ENCODE data around the gene CCDC9. TPM values are rescaled to one million over a fixed set of nuclear protein-coding genes. Genes with fewer than 3 reads are reported as not detected.
"Not testable (repeated sequence)": the region's sequence is repeated elsewhere in the genome, so short reads cannot be mapped to it uniquely, and the experiment has no call there.

The CCDC9 gene
- polyA plus RNA-seq, 3 donors: 6.3 to 10.0 (median 7.6) TPM

DNA sequence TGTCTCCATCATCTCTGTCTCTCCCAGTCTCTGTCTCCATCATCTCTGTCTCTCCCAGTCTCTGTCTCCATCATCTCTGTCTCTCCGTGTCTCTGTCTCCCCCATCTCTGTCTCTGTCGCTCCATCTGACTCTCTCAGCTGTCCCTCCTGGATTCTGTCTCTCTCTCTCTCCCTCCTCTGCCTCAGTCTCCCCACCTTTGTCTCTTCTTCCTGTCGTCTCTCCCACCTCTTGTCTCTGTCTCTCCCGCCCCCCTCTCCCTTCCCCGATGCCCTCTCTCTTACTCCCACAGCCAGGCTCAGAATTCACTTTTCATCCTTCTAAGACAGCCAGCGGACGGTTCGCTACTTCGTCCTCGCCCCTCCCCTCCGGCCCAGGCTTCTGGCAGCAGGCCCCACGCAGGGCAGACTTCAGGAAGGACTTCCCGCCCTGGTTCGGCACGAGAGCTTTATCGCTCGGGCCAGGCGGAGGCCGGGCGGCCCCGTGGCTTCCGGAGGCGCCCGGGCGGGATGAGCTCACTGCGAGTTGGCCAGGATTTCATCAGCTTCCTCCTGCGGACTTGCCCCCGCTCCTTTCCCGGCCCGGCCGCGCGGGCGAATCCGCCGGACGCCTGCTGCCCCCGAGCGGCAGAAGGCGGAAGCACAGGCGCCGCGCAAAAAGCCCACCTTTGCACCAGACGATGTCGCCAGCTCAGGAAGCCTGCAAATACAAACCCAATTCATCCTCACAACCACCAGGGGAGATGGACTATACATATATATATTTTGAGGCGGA, 12.4 kb upstream of the CCDC9 start:
- H3K27ac Mint-ChIP-seq: peak overlapping the region in 5 of 7 donors; percentile 79 to 94 (median 91)
- TF ChIP-seq, protein P1, sequence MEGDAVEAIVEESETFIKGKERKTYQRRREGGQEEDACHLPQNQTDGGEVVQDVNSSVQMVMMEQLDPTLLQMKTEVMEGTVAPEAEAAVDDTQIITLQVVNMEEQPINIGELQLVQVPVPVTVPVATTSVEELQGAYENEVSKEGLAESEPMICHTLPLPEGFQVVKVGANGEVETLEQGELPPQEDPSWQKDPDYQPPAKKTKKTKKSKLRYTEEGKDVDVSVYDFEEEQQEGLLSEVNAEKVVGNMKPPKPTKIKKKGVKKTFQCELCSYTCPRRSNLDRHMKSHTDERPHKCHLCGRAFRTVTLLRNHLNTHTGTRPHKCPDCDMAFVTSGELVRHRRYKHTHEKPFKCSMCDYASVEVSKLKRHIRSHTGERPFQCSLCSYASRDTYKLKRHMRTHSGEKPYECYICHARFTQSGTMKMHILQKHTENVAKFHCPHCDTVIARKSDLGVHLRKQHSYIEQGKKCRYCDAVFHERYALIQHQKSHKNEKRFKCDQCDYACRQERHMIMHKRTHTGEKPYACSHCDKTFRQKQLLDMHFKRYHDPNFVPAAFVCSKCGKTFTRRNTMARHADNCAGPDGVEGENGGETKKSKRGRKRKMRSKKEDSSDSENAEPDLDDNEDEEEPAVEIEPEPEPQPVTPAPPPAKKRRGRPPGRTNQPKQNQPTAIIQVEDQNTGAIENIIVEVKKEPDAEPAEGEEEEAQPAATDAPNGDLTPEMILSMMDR (IDR thresholded peaks at IDR 0.05): peak; percentile 98

DNA sequence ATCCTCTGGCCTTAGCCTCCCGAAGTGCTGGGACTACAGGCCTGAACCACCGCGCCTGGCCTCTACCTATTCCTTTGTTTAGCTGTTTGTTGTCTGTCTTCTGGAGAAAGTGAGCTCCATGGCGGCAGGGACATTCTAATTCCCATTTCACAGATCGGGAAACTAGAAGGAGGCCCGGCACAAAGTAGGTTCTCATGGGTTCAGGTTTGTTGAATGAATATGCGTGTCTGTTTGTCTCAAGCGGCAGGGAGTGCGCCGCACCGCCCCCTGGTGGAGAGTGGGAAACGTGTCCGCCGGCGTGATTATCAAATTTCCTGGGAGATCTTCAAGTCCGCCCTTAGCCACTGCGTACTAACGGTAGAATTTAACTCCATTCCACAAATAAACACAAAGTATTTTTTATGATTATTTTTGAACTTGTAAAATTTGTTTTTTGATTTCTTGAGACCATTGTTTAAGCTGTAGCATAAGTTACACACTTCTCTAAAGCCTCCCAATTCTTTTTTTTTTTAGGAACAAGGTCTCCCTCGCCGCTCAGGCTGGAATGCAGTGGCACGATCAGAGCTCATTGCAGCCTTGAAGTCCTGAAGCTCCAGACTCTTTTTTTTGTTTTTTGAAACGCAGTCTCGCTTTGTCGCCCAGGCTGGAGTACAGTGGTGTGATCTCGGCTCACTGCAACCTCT, 8.9 kb upstream of the CCDC9 start:
- H3K27me3 Mint-ChIP-seq (ENCODE audit: low read depth in 3 of 3): peaks cover 16 to 39% (median 18%) of the 10 kb centered on the region in 3 donors
- Histone ChIP-seq H3K4me2 (replicated peaks; ENCODE audit: extremely low read depth, low read length, poor library complexity, severe bottlenecking) (no peak overlapping the region), H3K9ac (ENCODE audit: insufficient read depth, low read length, poor library complexity, severe bottlenecking) (no peak overlapping the region), H3K4me1 (ENCODE audit: control insufficient read depth in 1 of 2, insufficient read depth in 2 of 2, low read length in 2 of 2) (peaks cover 20 to 23% of the 10 kb centered on the region in 2 donors), H3K27ac (ENCODE audit: low read depth in 1 of 2, low read length in 2 of 2) (no peak overlapping the region), H2AFZ (ENCODE audit: insufficient read depth, low read depth, low read length, poor library complexity, severe bottlenecking) (no peak overlapping the region), H3K79me2 (ENCODE audit: insufficient read depth, low read length) (no peaks in the 10 kb centered on the region), H3K4me3 (replicated peaks in 1 of 3; ENCODE audit: low read depth in 2 of 3, low read length in 3 of 3) (no peak overlapping the region), H4K20me1 (ENCODE audit: insufficient read depth, low read length) (no peaks in the 10 kb centered on the region), H3K27me3 (ENCODE audit: control insufficient read depth in 2 of 2, insufficient read depth in 2 of 2, low read length in 2 of 2) (peaks cover 0 to 11% of the 10 kb centered on the region in 2 donors), H3K36me3 (replicated peaks in 1 of 2; ENCODE audit: control insufficient read depth in 1 of 2, insufficient read depth in 2 of 2, low read length in 2 of 2) (no peaks in the 10 kb centered on the region), H3K9me3 (replicated peaks in 1 of 2; ENCODE audit: control insufficient read depth in 1 of 2, insufficient read depth in 1 of 2, low read length in 2 of 2) (no peaks in the 10 kb centered on the region)
- no peak overlapping the region for H3K4me3 Mint-ChIP-seq
- intact Hi-C loops (cut with micrococcal nuclease): loop anchor here (1.0 to 5.0 kb wide), 2 partner anchors 35 to 98 kb away; no protein-coding TSS in a partner anchor
- H3K9me3 Mint-ChIP-seq: peaks cover 0 to 9% (median 2%) of the 10 kb centered on the region in 7 donors
- peak in 2 of 3 donors; percentile 63 to 76 for DNase-seq
- H3K27ac Mint-ChIP-seq: no peak overlapping the region
- peaks cover 22% of the 10 kb centered on the region for H3K4me1 Mint-ChIP-seq
- peaks cover 0 to 3% of the 10 kb centered on the region in 2 donors for H3K36me3 Mint-ChIP-seq
- 84% methylated on average over 5 of the region's 25 CpGs for WGBS (ENCODE audit: insufficient coverage)
- TF ChIP-seq, protein P1 (IDR thresholded peaks at IDR 0.05): peak; percentile 93

More for the DNA sequence above, 12.4 kb upstream of the CCDC9 start:
- WGBS (ENCODE audit: insufficient coverage): 1% methylated on average over 40 of the region's 46 CpGs
- peak overlapping the region; percentile 44 for H2AFZ ChIP-seq (ENCODE audit: insufficient read depth, low read depth, low read length, poor library complexity, severe bottlenecking)
- H3K4me3 ChIP-seq (replicated peaks in 1 of 3; ENCODE audit: low read depth in 2 of 3, low read length in 3 of 3): peak overlapping the region in 1 of 3 experiments; percentile 43
- no peaks in the 10 kb centered on the region for H3K36me3 ChIP-seq (replicated peaks in 1 of 2; ENCODE audit: control insufficient read depth in 1 of 2, insufficient read depth in 2 of 2, low read length in 2 of 2)
- H3K4me1 ChIP-seq (ENCODE audit: control insufficient read depth in 1 of 2, insufficient read depth in 2 of 2, low read length in 2 of 2): peaks cover 36 to 46% of the 10 kb centered on the region in 2 donors
- peak overlapping the region; percentile 52 for H3K4me2 ChIP-seq (replicated peaks; ENCODE audit: extremely low read depth, low read length, poor library complexity, severe bottlenecking)
- intact Hi-C loops (cut with micrococcal nuclease): loop anchor here (1.0 to 2.0 kb wide), 3 partner anchors 14 to 93 kb away; no protein-coding TSS in a partner anchor
- H4K20me1 ChIP-seq (ENCODE audit: insufficient read depth, low read length): no peaks in the 10 kb centered on the region
- Mint-ChIP-seq H3K9me3 (peaks cover 0 to 15% (median 5%) of the 10 kb centered on the region in 7 donors), H3K4me1 (peaks cover 30% of the 10 kb centered on the region), H3K27me3 (ENCODE audit: low read depth in 3 of 3) (peaks cover 12 to 29% (median 28%) of the 10 kb centered on the region in 3 donors), H3K36me3 (peaks cover 2 to 6% of the 10 kb centered on the region in 2 donors), H3K4me3 (peak overlapping the region; percentile 71 to 92)
- no peaks in the 10 kb centered on the region for H3K79me2 ChIP-seq (ENCODE audit: insufficient read depth, low read length)
- peak; percentile 95 to 98 (median 98) for DNase-seq
- peak overlapping the region; percentile 59 to 60 for H3K27ac ChIP-seq (ENCODE audit: low read depth in 1 of 2, low read length in 2 of 2)
- H3K9me3 ChIP-seq (replicated peaks in 1 of 2; ENCODE audit: control insufficient read depth in 1 of 2, insufficient read depth in 1 of 2, low read length in 2 of 2): peaks cover 3 to 22% of the 10 kb centered on the region in 2 donors
- peaks cover 27 to 42% of the 10 kb centered on the region in 2 donors for H3K27me3 ChIP-seq (ENCODE audit: control insufficient read depth in 2 of 2, insufficient read depth in 2 of 2, low read length in 2 of 2)
- H3K9ac ChIP-seq (ENCODE audit: insufficient read depth, low read length, poor library complexity, severe bottlenecking): no peak overlapping the region

DNA sequence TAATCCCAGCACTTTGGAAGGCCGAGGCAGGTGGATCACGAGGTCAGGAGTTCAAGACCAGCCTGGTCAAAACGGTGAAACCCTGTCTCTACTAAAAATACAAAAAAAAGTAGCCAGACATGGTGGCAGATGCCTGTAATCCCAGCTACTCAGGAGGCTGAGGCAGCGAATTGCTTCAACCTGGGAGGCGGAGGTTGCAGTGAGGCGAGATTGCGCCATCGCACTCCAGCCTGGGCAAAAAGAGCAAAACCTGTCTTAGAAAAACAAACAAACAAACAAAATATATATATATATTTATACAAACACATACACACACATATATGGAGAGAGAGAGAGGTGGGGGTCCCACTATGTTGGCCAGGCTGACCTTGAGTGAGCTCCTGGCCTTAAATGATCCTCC, 3.3 kb upstream of the CCDC9 start:
- peaks cover 2 to 20% (median 12%) of the 10 kb centered on the region in 3 donors for H3K27me3 Mint-ChIP-seq (ENCODE audit: low read depth in 3 of 3)
- H3K27ac Mint-ChIP-seq: peak overlapping the region in 2 of 7 donors; percentile 53 to 80
- H3K4me1 Mint-ChIP-seq: peaks cover 14% of the 10 kb centered on the region
- H3K79me2 ChIP-seq (ENCODE audit: insufficient read depth, low read length); H3K4me2 ChIP-seq (replicated peaks; ENCODE audit: extremely low read depth, low read length, poor library complexity, severe bottlenecking); H3K9me3 ChIP-seq (replicated peaks in 1 of 2; ENCODE audit: control insufficient read depth in 1 of 2, insufficient read depth in 1 of 2, low read length in 2 of 2); H3K4me3 Mint-ChIP-seq; intact Hi-C loops (cut with micrococcal nuclease); H3K4me3 ChIP-seq (replicated peaks in 1 of 3; ENCODE audit: low read depth in 2 of 3, low read length in 3 of 3); H2AFZ ChIP-seq (ENCODE audit: insufficient read depth, low read depth, low read length, poor library complexity, severe bottlenecking); H3K27ac ChIP-seq (ENCODE audit: low read depth in 1 of 2, low read length in 2 of 2); DNase-seq; H3K9me3 Mint-ChIP-seq; H3K36me3 ChIP-seq (replicated peaks in 1 of 2; ENCODE audit: control insufficient read depth in 1 of 2, insufficient read depth in 2 of 2, low read length in 2 of 2); H4K20me1 ChIP-seq (ENCODE audit: insufficient read depth, low read length); H3K27me3 ChIP-seq (ENCODE audit: control insufficient read depth in 2 of 2, insufficient read depth in 2 of 2, low read length in 2 of 2); H3K36me3 Mint-ChIP-seq; H3K9ac ChIP-seq (ENCODE audit: insufficient read depth, low read length, poor library complexity, severe bottlenecking): not testable (repeated sequence)
- H3K4me1 ChIP-seq (ENCODE audit: control insufficient read depth in 1 of 2, insufficient read depth in 2 of 2, low read length in 2 of 2): peaks cover 14 to 15% of the 10 kb centered on the region in 2 donors
- whole genome bisulfite sequencing (ENCODE audit: insufficient coverage): 91% methylated on average over 3 of the region's 8 CpGs
